Esophagus mucosa (tissue), 1 donor: ENCODE measurements around the gene POM121. TPM values are rescaled to one million over a fixed set of nuclear protein-coding genes. Genes with fewer than 3 reads are reported as not detected.
"Not testable (repeated sequence)": the region's sequence is repeated elsewhere in the genome, so short reads cannot be mapped to it uniquely, and the experiment has no call there.

Experiments used
- ATAC-seq: fragments of 200-7000 bp; cut with Tn5 transposase; one replicate; pipeline ENCODE4 v1.9.1; 2020
- total RNA-seq: library from RNA; stranded (reverse); gene quantifications from one replicate; pipeline ENCODE4 v1.2.4, GENCODE V29; 2023
- donor health status: DM: yes; HTN: yes; CAD: no.

Gene POM121
- total RNA-seq, 1 donor from 2014 or later = 23.4 TPM

GRCh38 chr7:72997887-72998468 is 73.1 kb downstream of the POM121 start:
- ATAC-seq = not testable (repeated sequence)

Other genes with a start within 250 kb of the POM121 start
- gene TYW1B, start 96.9 kb upstream of the POM121 start, total RNA-seq = 1.00 TPM
- gene TRIM74, start 44.4 kb downstream of the POM121 start, total RNA-seq = not detected
- gene SPDYE8, start 104.7 kb downstream of the POM121 start, total RNA-seq = not detected
- not detected for gene SPDYE11, start 132.8 kb downstream of the POM121 start, total RNA-seq
- not detected for gene SPDYE9, start 160.9 kb downstream of the POM121 start, total RNA-seq